ENCODE data around the gene PRSS1.
"Not testable (repeated sequence)": the region's sequence is repeated elsewhere in the genome, so short reads cannot be mapped to it uniquely, and the experiment has no call there.

Gene PRSS1

GRCh38 chr7:142749218-142749993, at the start of gene PRSS1:
PRSS1 (plus strand) TSS chr7:142749472; CDS start chr7:142749485, 13 bp downstream.
- no peak for DNase-seq

- not testable (repeated sequence) for DNase-seq
Measured at GRCh38 chr7:142700935-142701334, 48.3 kb upstream of the PRSS1 start.

- DNase-seq: no peak
Measured at GRCh38 chr7:142703655-142704305, 45.5 kb upstream of the PRSS1 start.

- peak in 1 of 58 donors; percentile 22 for DNase-seq
Measured at GRCh38 chr7:142708726-142709125, 40.5 kb upstream of the PRSS1 start.

- DNase-seq: no peak
Measured at GRCh38 chr7:142709921-142710320, 39.4 kb upstream of the PRSS1 start.

- DNase-seq: no peak
Measured at GRCh38 chr7:142711196-142711595, 38.1 kb upstream of the PRSS1 start.

- DNase-seq: no peak
Measured at GRCh38 chr7:142711746-142712616, 37.3 kb upstream of the PRSS1 start.

- no peak for DNase-seq
Measured at GRCh38 chr7:142712617-142712957, 36.7 kb upstream of the PRSS1 start.

- DNase-seq: peak in 3 of 58 donors; percentile 2 to 21 (median 13)
Measured at GRCh38 chr7:142714375-142714774, 34.9 kb upstream of the PRSS1 start.

- DNase-seq: no peak
Measured at GRCh38 chr7:142716596-142716995, 32.7 kb upstream of the PRSS1 start.

- DNase-seq: no peak
Measured at GRCh38 chr7:142717453-142717852, 31.8 kb upstream of the PRSS1 start.

- no peak for DNase-seq
Measured at GRCh38 chr7:142718313-142718712, 31.0 kb upstream of the PRSS1 start.

GRCh38 chr7:142720172-142720773, 29.0 kb upstream of the PRSS1 start:
- DNase-seq: no peak

GRCh38 chr7:142720986-142721385, 28.3 kb upstream of the PRSS1 start:
- DNase-seq: no peak

- DNase-seq: no peak
Measured at GRCh38 chr7:142722248-142722794, 27.0 kb upstream of the PRSS1 start.

- DNase-seq: no peak
Measured at GRCh38 chr7:142733271-142733670, 16.0 kb upstream of the PRSS1 start.

GRCh38 chr7:142739923-142740492, 9.3 kb upstream of the PRSS1 start:
- no peak for DNase-seq

GRCh38 chr7:142740786-142741185, 8.5 kb upstream of the PRSS1 start:
- DNase-seq: no peak

GRCh38 chr7:142741932-142742331, 7.3 kb upstream of the PRSS1 start:
- not testable (repeated sequence) for DNase-seq

GRCh38 chr7:142745091-142745635, 4.1 kb upstream of the PRSS1 start:
- DNase-seq: no peak

- no peak for DNase-seq
Measured at GRCh38 chr7:142745745-142746144, 3.5 kb upstream of the PRSS1 start.
